ENCODE measurements around the gene ZNF280A. TPM values are rescaled to one million over a fixed set of nuclear protein-coding genes. Genes with fewer than 3 reads are reported as not detected.

ZNF280A gene
- total and polyA plus RNA-seq, 2 of the 8 experiments (the other 6 are each of a cell fraction or from before 2014, with no cell fraction given): 0.09 to 0.61 TPM

DNA sequence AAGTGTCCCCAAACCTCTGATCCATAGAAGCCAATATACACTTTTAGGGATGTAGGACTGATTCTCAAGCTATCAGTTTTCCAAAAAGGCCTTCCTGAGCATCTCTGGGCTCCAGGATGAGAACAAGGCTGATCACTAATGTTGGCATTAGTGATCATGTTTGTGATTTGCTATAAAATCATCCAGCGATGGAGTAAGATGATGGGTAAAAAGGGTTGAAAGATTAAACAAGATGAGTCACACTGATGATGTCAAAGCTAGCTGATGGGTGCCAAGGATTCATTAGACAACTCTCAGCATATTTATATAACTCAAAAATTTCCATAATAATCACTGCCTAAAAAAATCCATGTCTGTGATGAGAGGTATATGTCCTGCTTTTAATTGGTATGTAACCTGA, 54.3 kb downstream of the ZNF280A start:
- CTCF ChIA-PET (ENCODE audit: partially characterized antibody): interaction anchor here (0.7 to 12.8 kb wide), 6 partner anchors 10 to 492 kb away, joined by 3 to 206 read pairs (median 3); partner anchors contain the start of gene ZNF280B
- peaks cover 3 to 25% (median 17%) of the 10 kb centered on the region in 4 experiments; a peak in 5 of 7 replicates for H3K27me3 ChIP-seq (replicated peaks in 1 of 4; ENCODE audit: control insufficient read depth in 3 of 4, extremely low read depth in 1 of 4, insufficient read depth in 3 of 4, low read length in 3 of 4)

More for the DNA sequence above, 54.3 kb downstream of the ZNF280A start:
- WGBS, 2 experiments (ENCODE audit: extremely low coverage in 1 of 2, insufficient coverage in 1 of 2, insufficient read length in 1 of 2, insufficient replicate concordance in 2 of 2, low coverage in 1 of 2, low lambda C conversion rate in 2 of 2, missing lambda C conversion rate in 1 of 2): 96% methylated on average over 1 of the region's 1 CpG; no CpG with 5 or more reads in 1 of the 2 experiments
- Histone ChIP-seq H3K56ac (replicated peaks; ENCODE audit: insufficient read length, low read depth, low read length) (no peak overlapping the region), H3K9me3 (ENCODE audit: insufficient read depth in 2 of 2, low read depth in 1 of 2, low read length in 1 of 2) (peaks cover 6 to 11% of the 10 kb centered on the region in 2 experiments), H3K79me1 (ENCODE audit: low read depth, low read length) (no peaks in the 10 kb centered on the region), H3K79me2 (ENCODE audit: control insufficient read depth in 1 of 2, insufficient read depth in 2 of 2, low read length in 2 of 2) (no peaks in the 10 kb centered on the region), H3K23ac (ENCODE audit: insufficient read length) (no peak overlapping the region), H3K4me2 (ENCODE audit: insufficient read depth in 1 of 2, low read depth in 2 of 2, low read length in 2 of 2) (no peak overlapping the region), H2BK5ac (ENCODE audit: low read depth, low read length) (no peak overlapping the region), H3K14ac (ENCODE audit: insufficient read length) (no peak overlapping the region), H3K36me3 (ENCODE audit: control insufficient read depth in 2 of 4, insufficient read depth in 4 of 4, low read length in 3 of 4) (no peaks in the 10 kb centered on the region; a peak in 1 of 8 replicates), H2AK5ac (ENCODE audit: low read depth, low read length) (no peak overlapping the region), H2BK15ac (ENCODE audit: low read length) (no peak overlapping the region), H4K20me1 (replicated peaks in 1 of 2; ENCODE audit: control insufficient read depth in 1 of 2, insufficient read depth in 2 of 2, low read length in 2 of 2) (no peaks in the 10 kb centered on the region), H4K8ac (ENCODE audit: extremely low read depth, insufficient read depth, low read length) (no peak overlapping the region), H4K91ac (replicated peaks; ENCODE audit: insufficient read length, low read length) (no peak overlapping the region), H2BK20ac (ENCODE audit: low read length) (no peak overlapping the region), H3K18ac (ENCODE audit: extremely low read depth, low read length) (no peak overlapping the region), H2BK120ac (replicated peaks; ENCODE audit: low read depth, low read length) (no peak overlapping the region), H3K9ac (replicated peaks in 1 of 4; ENCODE audit: extremely low read depth in 1 of 4, low read depth in 3 of 4, low read length in 3 of 4) (no peak overlapping the region), H3K27ac (ENCODE audit: low read depth, low read length) (no peak overlapping the region), H4K5ac (ENCODE audit: insufficient read length, low read depth, low read length) (no peak overlapping the region), H3K4me1 (replicated peaks in 1 of 4; ENCODE audit: control insufficient read depth in 3 of 4, insufficient read depth in 4 of 4, low read length in 3 of 4) (peaks cover 0 to 6% (median 0%) of the 10 kb centered on the region in 4 experiments; a peak in 1 of 7 replicates), H3K4ac (replicated peaks; ENCODE audit: insufficient read length, low read depth, low read length) (no peak overlapping the region), H2AFZ (ENCODE audit: low read length) (no peak overlapping the region), H3K4me3 (ENCODE audit: extremely low read depth in 1 of 4, insufficient read depth in 2 of 4, low read depth in 3 of 4, low read length in 4 of 4) (no peak overlapping the region), H3K23me2 (ENCODE audit: low read depth, low read length) (no peaks in the 10 kb centered on the region), H2BK12ac (ENCODE audit: low read depth, low read length) (no peak overlapping the region)
- no peak for FAIRE-seq
- TF ChIP-seq GTF2F1 (IDR thresholded peaks at IDR 0.05; ENCODE audit: borderline replicate concordance, low read depth, low read length): no peak
- no peak for TF ChIP-seq GABPA (IDR thresholded peaks at IDR 0.05; ENCODE audit: borderline replicate concordance, insufficient read depth, low read length)
- no peak for TF ChIP-seq SIRT6 (IDR thresholded peaks at IDR 0.05; ENCODE audit: low read length)
- no peak for TF ChIP-seq FOSL1 (IDR thresholded peaks at IDR 0.05; ENCODE audit: insufficient read depth, low read depth, low read length)
- no peak for TF ChIP-seq KDM4A (IDR thresholded peaks at IDR 0.05; ENCODE audit: low read depth, low read length, severe bottlenecking)
- POLR2A ChIA-PET (ENCODE audit: partially characterized antibody): interaction anchor here (0.6 kb wide), 1 partner anchor 22 kb away, joined by 3 read pairs; no protein-coding TSS in a partner anchor
- no peak for DNase-seq (ENCODE audit: low read depth in 1 of 2, low spot score in 2 of 2)

All from H1 (cell line).